GM18511 (cell line): ENCODE measurements around the gene C3orf18.

Experiments used
- ATAC-seq: cut with Tn5 transposase; IDR thresholded peaks from one replicate; pipeline ENCODE4 v1.9.1; 2021; ENCODE audit warnings: mild to moderate bottlenecking, moderate library complexity; ENCODE audit not compliant: unreplicated experiment

Gene C3orf18

GRCh38 chr3:50604110-50604621 lies 36.6 kb upstream of the C3orf18 start:
- no peak for ATAC-seq

DNA sequence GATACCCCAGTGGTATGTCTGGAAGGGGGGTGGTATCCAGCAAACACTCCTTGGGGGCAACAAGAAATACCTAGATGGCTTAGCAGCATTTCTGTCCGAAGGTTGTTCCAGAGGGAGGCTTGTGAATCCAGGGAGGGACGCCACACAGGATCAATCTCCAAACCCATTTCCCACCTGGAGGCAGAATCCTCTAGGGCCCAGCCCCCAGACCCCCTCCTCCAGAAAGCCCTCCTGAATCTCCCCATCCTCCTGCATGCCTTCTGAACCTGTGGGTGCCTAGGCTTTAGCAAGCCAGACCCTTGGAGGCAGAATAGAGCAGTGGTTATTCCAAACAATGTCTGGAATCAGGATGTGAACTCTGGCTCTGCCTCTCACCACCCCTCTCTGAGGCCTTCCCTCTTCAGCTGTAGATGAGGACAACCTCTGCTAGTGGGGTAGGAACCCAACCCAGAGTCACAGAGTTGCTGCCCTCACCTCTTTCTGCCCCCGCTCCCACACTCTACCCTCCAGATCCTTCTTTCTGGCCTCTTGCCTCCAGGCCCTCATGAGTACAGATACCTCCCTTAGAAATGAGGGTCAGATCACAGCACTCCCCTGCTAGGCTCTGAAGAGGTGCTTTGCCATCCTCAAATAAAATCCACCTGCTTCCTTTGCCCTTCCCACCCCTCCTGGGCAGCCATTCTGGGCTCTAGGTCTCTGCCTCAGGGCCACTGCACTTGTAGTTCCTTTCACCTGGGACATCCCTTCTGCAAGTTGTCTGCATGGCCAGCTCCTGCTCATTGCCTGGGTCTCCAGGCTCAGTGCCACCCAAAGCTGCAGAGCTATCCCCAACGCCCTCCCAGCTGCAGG lies 35.9 kb upstream of the C3orf18 start:
- no peak for ATAC-seq

DNA sequence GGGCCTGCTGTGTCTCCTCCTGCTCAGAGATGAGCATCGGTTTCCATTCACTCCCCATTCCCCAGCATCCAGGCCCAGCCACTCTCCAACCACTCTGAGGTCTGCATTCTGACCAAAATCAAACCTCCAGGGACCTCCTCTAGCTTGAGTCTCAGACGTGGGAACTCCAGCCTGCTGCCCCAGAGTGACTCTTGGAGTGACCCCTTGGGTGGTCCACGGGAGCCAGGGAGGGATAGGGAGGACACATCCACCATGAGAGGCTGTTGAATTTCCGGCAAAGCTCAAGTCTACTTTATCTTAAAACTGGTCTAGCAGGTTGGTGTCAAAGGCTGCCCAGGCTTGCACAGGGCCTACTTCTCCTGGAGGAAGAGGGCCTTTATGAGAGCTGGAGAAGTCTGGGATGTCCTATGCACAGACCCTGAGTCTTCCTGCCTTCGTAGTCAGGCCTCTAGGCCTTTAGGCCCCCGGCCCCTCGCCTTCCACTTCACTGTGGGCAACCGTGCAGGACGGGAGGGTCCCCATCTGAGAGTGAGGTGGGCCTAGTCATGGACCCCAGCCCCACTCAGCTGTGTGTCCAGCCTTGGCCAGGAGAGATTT lies 35.1 kb upstream of the C3orf18 start:
- ATAC-seq = no peak

- ATAC-seq = peak; percentile 84
Observed at GRCh38 chr3:50600841-50601591, 33.5 kb upstream of the C3orf18 start.

DNA sequence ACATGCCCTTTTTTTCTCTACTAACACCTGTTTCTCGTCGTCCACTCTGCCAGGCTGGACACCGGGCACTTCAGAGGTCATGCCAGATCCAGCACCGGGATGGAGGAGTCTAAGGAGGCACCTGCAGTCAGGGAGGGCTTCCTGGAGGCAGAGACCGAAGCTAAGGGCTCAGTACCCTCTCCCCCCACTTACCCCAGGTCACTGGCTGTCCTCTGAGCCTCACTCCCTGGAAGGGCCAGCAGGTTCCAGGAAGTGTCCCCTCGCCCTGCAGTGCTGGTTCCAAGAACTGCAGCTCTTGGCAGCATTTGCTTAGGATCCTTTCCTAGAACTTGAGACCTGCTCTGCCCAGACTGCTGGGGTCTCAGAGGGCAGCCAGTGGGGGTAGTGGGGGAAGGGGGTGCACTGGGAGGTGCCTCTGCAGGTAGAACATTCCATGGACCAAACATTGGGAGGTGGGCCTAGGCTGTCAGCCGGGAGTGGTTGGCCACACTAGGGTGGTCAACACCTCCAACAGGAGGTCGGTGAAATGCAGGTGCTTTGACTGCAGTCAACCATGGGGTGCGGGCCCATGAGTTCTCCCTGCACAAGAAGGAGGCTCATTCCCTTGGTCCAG lies 32.7 kb upstream of the C3orf18 start:
- ATAC-seq = no peak

- no peak for ATAC-seq
Observed at GRCh38 chr3:50599716-50600118, 32.2 kb upstream of the C3orf18 start.

GRCh38 chr3:50599115-50599715 lies 31.7 kb upstream of the C3orf18 start:
- no peak for ATAC-seq

- no peak for ATAC-seq
Observed at GRCh38 chr3:50594253-50594785, 26.8 kb upstream of the C3orf18 start.

DNA sequence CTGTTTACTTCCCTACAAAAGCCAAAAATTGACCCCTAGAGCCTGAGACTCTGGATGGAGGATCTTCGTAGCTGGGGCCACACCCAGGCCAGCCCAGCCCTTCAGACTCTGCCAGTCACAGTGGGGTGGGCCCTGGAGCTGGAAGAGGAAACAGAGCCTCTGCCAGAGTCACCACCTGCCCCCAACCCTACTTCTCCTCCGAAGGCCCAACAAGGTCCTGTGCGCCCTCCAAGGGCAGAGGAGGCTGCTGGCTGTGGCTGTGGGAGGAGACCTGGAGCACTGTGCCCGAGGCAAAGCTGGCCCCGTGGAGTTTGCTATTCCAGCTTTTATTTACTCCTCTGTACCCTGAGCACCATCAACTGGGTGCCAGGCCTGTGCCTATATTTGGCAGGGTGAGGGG lies 25.0 kb upstream of the C3orf18 start:
- ATAC-seq = no peak

DNA sequence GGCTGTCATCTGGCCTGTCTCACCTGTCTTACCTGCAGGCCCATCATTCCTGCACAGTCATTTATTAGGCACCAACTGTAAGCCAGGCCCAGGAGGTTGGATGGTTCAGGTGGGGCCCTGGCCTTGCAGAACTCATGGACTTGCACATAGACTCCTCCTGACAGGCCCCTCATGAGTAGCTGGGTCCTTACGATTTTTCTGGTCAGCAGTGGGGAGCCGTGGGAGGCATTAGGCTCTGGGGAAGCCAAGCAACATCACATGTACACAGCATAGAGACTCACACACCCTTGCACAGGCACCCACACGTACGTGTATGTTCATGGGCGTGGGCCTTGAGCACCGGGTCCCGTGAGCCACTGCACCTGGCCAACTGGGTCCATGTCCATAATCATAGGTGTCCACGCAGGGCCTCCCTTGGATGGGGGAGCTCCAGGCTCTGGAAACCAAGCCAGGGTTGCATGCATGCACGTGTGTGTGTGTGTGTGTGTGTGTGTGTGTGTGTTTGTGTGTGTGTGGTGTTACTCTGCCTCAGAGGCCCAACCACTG lies 23.7 kb upstream of the C3orf18 start:
- ATAC-seq = peak; percentile 2

DNA sequence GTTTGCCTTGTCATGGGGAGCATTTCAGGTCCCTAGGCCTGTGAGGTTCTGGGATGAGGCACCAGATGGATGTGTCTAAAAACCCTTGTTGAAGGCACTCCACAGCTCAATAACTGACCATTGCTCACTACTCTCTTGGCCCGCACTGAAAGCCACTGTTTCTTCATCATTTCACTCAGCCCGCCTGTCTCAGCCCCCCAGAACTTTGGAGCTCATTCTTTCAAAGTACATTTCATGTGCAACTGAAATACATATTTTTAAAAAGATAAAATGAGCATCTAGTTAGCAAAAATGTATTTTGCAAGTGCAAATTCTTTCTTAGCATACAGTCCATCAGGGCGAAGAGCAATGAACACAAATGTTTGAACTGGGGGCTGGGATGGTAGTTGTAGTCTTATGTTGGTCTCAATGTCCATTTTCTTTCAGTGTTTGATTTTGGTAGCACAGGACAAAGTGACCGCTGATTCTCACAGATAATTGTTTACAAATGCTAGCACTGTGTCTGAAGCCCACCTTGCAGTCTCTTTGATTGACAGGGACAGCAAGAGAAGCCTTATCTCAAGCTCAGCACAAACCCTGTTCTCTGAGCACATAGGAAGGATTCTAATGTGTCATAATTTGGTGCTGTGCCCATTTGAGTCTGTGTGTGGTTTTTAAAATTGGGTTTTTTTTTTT lies 21.3 kb upstream of the C3orf18 start:
- no peak for ATAC-seq

- peak; percentile 53 for ATAC-seq
Observed at GRCh38 chr3:50587806-50588758, 20.5 kb upstream of the C3orf18 start.

GRCh38 chr3:50587373-50587772 lies 19.8 kb upstream of the C3orf18 start:
- ATAC-seq = no peak

DNA sequence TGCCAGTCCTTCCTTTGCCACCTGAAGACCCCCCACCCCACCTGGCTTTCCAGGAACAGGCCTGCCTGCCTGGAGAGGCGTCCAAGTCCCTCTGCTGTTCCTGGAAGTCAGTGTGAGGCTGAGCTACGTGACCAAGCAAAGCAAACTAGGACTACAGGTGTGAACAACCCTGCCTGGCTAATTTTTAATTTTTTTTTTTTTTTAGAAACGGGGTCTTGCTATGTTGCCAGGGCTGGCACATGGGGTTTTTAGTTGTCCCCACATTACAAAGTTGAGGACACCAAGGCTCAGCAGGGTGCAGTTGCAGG lies 19.2 kb upstream of the C3orf18 start:
- ATAC-seq = no peak

DNA sequence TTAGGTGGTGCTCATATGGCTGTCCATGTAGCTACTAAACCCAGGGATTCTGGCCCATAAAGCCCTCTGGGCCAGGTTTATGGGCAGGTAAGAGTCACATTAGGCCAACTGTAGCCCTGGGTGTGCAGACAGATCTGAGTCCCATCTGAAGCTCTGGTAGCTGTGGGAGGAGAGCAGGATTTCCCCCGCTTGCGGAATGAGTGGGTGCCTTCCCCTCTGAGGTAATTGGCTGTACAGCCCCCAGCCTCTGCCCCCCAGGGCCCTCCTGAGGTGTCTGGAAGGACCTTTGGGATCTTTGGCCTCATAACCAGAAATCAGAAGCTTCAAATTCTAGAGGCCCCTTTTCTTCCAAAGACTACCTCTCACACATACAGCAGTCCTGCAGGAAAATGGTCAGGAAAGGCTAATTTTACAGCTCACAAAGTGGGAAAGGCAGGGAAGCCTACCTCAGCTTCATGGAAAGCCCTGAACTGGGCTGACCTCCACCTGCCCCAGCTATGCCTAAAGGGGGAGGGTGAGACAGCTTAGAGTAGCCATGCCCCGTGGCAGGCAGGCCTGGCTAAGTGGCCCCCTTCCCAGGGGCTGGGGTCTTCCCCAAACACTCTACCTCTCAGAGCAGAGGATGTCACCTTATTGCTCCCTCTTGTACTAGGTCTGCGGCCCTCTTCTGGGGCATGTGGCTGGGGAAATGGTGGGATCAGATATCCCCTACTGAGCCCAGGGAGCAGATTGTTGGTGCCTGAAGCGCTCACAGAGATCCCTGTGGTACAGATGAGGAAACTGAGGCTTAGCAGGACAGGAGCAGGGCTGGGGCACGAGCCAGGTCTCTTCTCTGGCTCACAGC lies 18.6 kb upstream of the C3orf18 start:
- no peak for ATAC-seq

- ATAC-seq = no peak
Observed at GRCh38 chr3:50584391-50584790, 16.8 kb upstream of the C3orf18 start.

DNA sequence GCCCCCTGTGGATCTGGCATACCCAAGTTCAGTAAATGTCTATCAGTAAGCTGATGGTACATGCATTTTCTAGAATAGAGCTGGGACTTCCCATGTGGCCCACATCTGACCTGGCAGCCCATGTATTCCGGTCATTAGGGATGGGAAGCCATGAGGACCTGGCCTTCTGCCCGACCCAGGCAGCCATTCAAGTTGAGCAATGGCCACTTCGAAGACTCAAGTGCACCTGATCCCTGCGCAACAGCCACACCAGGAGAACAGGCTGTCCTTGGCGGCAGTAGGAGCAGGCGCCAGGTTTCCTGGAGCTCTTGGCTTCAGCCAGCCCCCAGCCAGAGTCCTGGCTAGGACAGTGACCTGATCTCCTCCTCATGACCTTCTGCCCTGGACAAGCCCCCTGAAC lies 16.4 kb upstream of the C3orf18 start:
- no peak for ATAC-seq

- ATAC-seq = no peak
Observed at GRCh38 chr3:50582083-50582482, 14.5 kb upstream of the C3orf18 start.
